Measurements from ENCODE around the gene GALNT2. TPM values are rescaled to one million over a fixed set of nuclear protein-coding genes. Genes with fewer than 3 reads are reported as not detected.

Gene GALNT2
- total and polyA plus RNA-seq, 2 of the 13 experiments (the other 11 are each of a cell fraction or from before 2014, with no cell fraction given): 39.3 to 39.6 TPM

- H3K4me1 ChIP-seq (ENCODE audit: insufficient read depth, low read length): no peaks in the 10 kb centered on the region
- CTCF ChIA-PET (ENCODE audit: low intra/inter-chr PET ratio, low total read pairs): no interaction called here
- POLR2A ChIA-PET: no interaction called here
Measured at GRCh38 chr1:230173187-230173975, 106.3 kb downstream of the GALNT2 start.

More at GRCh38 chr1:230173187-230173975, 106.3 kb downstream of the GALNT2 start:
- WGBS (ENCODE audit: low lambda C conversion rate): 100% methylated on average over 9 of the region's 11 CpGs
- no TSS peak for BruUV-seq (replicated peaks)
- intact Hi-C loops (cut with micrococcal nuclease; ENCODE audit: unreplicated experiment): no loop called here
- FAIRE-seq: no peak
- ATAC-seq: no peak
- no peak for DNase-seq (ENCODE audit: low spot score)
- no peak overlapping the region for H3K9ac ChIP-seq (ENCODE audit: insufficient read depth, low read depth, low read length)
- in situ Hi-C loops (cut with HindIII; ENCODE audit: extremely low pct_ligation_motif_present, low pct_unique_long_range_greater_than_20kb): no loop called here
- H3K9me3 ChIP-seq (ENCODE audit: low read length): no peaks in the 10 kb centered on the region
- no peak overlapping the region for H3K4me2 ChIP-seq (ENCODE audit: low read depth, low read length)
- no peak for TF ChIP-seq CENPT (CRISPR knock-in tag; IDR thresholded peaks at IDR 0.05; ENCODE audit: low read depth)
- TF ChIP-seq POGK (CRISPR knock-in tag; conservative IDR thresholded peaks at IDR 0.05): no peak
- no peak for TF ChIP-seq ZNF234 (CRISPR knock-in tag; conservative IDR thresholded peaks at IDR 0.05)
- TF ChIP-seq ZNF614 (CRISPR knock-in tag; IDR thresholded peaks at IDR 0.05; ENCODE audit: borderline replicate concordance): no peak
- no peak for TF ChIP-seq ZNF350 (CRISPR knock-in tag; IDR thresholded peaks at IDR 0.05; ENCODE audit: borderline replicate concordance, low read depth)
- TF ChIP-seq, protein P1, sequence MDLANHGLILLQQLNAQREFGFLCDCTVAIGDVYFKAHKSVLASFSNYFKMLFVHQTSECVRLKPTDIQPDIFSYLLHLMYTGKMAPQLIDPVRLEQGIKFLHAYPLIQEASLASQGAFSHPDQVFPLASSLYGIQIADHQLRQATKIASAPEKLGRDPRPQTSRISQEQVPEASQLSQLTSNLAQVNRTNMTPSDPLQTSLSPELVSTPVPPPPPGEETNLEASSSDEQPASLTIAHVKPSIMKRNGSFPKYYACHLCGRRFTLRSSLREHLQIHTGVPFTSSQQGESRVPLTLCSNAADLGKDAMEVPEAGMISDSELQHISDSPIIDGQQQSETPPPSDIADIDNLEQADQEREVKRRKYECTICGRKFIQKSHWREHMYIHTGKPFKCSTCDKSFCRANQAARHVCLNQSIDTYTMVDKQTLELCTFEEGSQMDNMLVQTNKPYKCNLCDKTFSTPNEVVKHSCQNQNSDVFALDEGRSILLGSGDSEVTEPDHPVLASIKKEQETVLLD (CRISPR knock-in tag; IDR thresholded peaks at IDR 0.05; ENCODE audit: low read depth): no peak
- no peak for TF ChIP-seq TGIF2 (CRISPR knock-in tag; IDR thresholded peaks at IDR 0.05)
- TF ChIP-seq KMT2B (CRISPR knock-in tag; IDR thresholded peaks at IDR 0.05): no peak
- TF ChIP-seq JDP2 (CRISPR knock-in tag; IDR thresholded peaks at IDR 0.05; ENCODE audit: borderline replicate concordance): no peak
- no peak for TF ChIP-seq CCDC6 (CRISPR knock-in tag; IDR thresholded peaks at IDR 0.05)
- no peak for TF ChIP-seq GFI1 (CRISPR knock-in tag; IDR thresholded peaks at IDR 0.05; ENCODE audit: borderline replicate concordance)
- TF ChIP-seq ZKSCAN5 (CRISPR knock-in tag; IDR thresholded peaks at IDR 0.05): no peak
- no peak for TF ChIP-seq SRSF9 (IDR thresholded peaks at IDR 0.05; ENCODE audit: borderline replicate concordance, insufficient read depth, low read depth, low read length, poor library complexity, severe bottlenecking)
- no peak for TF ChIP-seq MYNN (CRISPR knock-in tag; IDR thresholded peaks at IDR 0.05; ENCODE audit: low read depth)
- TF ChIP-seq EP300 (IDR thresholded peaks at IDR 0.05; ENCODE audit: low read depth in 2 of 2, low read length in 2 of 2): no peak
- TF ChIP-seq EP300 (CRISPR knock-in tag; IDR thresholded peaks at IDR 0.05; ENCODE audit: borderline replicate concordance): no peak
- TF ChIP-seq, protein P2, sequence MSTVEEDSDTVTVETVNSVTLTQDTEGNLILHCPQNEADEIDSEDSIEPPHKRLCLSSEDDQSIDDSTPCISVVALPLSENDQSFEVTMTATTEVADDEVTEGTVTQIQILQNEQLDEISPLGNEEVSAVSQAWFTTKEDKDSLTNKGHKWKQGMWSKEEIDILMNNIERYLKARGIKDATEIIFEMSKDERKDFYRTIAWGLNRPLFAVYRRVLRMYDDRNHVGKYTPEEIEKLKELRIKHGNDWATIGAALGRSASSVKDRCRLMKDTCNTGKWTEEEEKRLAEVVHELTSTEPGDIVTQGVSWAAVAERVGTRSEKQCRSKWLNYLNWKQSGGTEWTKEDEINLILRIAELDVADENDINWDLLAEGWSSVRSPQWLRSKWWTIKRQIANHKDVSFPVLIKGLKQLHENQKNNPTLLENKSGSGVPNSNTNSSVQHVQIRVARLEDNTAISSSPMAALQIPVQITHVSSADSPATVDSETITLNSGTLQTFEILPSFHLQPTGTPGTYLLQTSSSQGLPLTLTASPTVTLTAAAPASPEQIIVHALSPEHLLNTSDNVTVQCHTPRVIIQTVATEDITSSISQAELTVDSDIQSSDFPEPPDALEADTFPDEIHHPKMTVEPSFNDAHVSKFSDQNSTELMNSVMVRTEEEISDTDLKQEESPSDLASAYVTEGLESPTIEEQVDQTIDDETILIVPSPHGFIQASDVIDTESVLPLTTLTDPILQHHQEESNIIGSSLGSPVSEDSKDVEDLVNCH (CRISPR knock-in tag; IDR thresholded peaks at IDR 0.05): no peak
- no peaks in the 10 kb centered on the region; a peak in 1 of 5 replicates for H3K27me3 ChIP-seq (ENCODE audit: control insufficient read depth in 1 of 2, insufficient read depth in 2 of 2, low read length in 2 of 2)
- no peak overlapping the region for H3K27ac ChIP-seq (ENCODE audit: extremely low read length, insufficient read depth, low read length)
- H2AFZ ChIP-seq (ENCODE audit: low read length): no peak overlapping the region
- no peak overlapping the region for H3K4me3 ChIP-seq (replicated peaks in 1 of 3; ENCODE audit: insufficient read depth in 1 of 3, low read depth in 2 of 3, low read length in 3 of 3)
- no peaks in the 10 kb centered on the region for H3K36me3 ChIP-seq (replicated peaks in 1 of 2; ENCODE audit: control insufficient read depth in 1 of 2, insufficient read depth in 2 of 2, low read length in 2 of 2)
- H3K79me2 ChIP-seq (ENCODE audit: insufficient read depth, low read length): peaks cover under 1% of the 10 kb centered on the region
- peaks cover 3% of the 10 kb centered on the region for H4K20me1 ChIP-seq (ENCODE audit: insufficient read depth, low read length)

Measured in HepG2 (cell line).